ENCODE data around the gene RPS18. TPM values are rescaled to one million over a fixed set of nuclear protein-coding genes. Genes with fewer than 3 reads are reported as not detected.

The RPS18 gene
- total and polyA plus RNA-seq, 7 donors: 1,108 to 4,446 (median 1,410) TPM

- ATAC-seq (no peak), DNase-seq (no peak)
- Histone ChIP-seq H3K36me3 (ENCODE audit: insufficient read depth in 1 of 2, low read depth in 1 of 2) (peaks cover 6 to 70% of the 10 kb centered on the region in 2 donors), H3K9me3 (no peaks in the 10 kb centered on the region), H3K4me3 (peak overlapping the region; percentile 68), H3K27ac (peak overlapping the region; percentile 78), H3K4me1 (peaks cover 39% of the 10 kb centered on the region), H3K27me3 (ENCODE audit: insufficient read depth in 3 of 3, low read length in 2 of 3) (no peaks in the 10 kb centered on the region)
- TF ChIP-seq CTCF (IDR thresholded peaks at IDR 0.05): no peak
- intact Hi-C loops (cut with DNase I): loop anchor here in 1 of 2 donors (5.0 to 10.0 kb wide), 2 partner anchors 36 to 128 kb away; partner anchors contain the start of gene TAPBP
Observed at GRCh38 chr6:33276581-33276863, 4.6 kb downstream of the RPS18 start.

DNA sequence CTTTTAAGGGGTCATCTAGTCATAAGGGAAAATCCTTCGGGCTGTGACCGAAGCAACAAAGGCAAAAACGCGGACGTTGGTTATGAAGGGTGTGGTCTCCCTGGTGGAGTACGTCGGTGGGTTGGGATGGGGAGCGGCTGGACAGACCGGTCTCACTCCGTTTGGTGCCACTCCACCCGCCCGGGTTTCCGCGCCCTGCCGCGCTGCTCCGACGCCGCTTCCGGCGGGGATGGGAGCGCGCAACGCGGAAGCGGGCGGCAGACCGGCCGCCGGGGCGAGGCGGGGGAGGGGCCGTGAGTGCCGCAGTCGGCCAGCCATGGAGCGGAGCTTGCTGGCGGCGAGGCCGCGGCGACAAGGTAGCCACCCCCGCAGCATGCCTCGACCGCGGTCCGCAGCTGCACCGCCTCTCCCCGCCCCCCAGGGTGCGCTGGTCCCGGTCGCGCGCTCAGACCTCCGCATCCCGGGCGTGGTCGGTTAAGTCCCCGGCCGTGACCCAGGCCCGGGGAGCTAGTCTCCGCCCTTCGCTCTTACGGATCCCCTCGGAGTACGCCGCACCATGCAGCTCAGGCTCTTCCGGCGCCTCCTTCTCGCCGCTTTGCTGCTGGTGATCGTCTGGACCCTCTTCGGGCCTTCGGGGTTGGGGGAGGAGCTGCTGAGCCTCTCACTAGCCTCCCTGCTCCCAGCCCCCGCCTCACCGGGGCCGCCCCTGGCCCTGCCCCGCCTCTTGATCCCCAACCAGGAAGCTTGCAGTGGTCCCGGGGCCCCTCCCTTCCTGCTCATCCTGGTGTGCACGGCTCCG is 5.2 kb downstream of the RPS18 start, which contains the start of gene B3GALT4:
B3GALT4 (plus strand) TSS at position 260 of the 799 bp plus-strand sequence; CDS start at position 557, 297 bp downstream.
- Histone ChIP-seq H3K27ac (peak within 1 kb of the TSS; percentile 78), H3K4me1 (peaks cover 39% of the 10 kb centered on the region), H3K36me3 (ENCODE audit: insufficient read depth in 1 of 2, low read depth in 1 of 2) (peaks cover 6 to 76% of the 10 kb centered on the region in 2 donors), H3K9me3 (no peaks in the 10 kb centered on the region), H3K4me3 (peak within 1 kb of the TSS; percentile 68), H3K27me3 (ENCODE audit: insufficient read depth in 3 of 3, low read length in 2 of 3) (no peaks in the 10 kb centered on the region)
- 11 to 13% (median 11%) methylated on average over 62 to 80 of the region's 80 CpGs for WGBS, 3 donors
- ATAC-seq (peak; percentile 49 to 78 (median 67)), DNase-seq (peak; percentile 80 to 85)
- peak; percentile 49 for TF ChIP-seq CTCF (IDR thresholded peaks at IDR 0.05)
- intact Hi-C loops (cut with DNase I): loop anchor here in 1 of 2 donors (5.0 to 10.0 kb wide), 2 partner anchors 35 to 128 kb away; partner anchors contain the start of gene TAPBP

GRCh38 chr6:33277663-33278391 is 6.0 kb downstream of the RPS18 start:
- peak overlapping the region; percentile 78 for H3K27ac ChIP-seq
- no peaks in the 10 kb centered on the region for H3K27me3 ChIP-seq (ENCODE audit: insufficient read depth in 3 of 3, low read length in 2 of 3)
- TF ChIP-seq CTCF (IDR thresholded peaks at IDR 0.05): no peak
- peak in 3 of 4 donors; percentile 6 to 13 (median 8) for ATAC-seq
- H3K4me1 ChIP-seq: peaks cover 36% of the 10 kb centered on the region
- peak in 1 of 2 donors; percentile 55 for DNase-seq
- peak overlapping the region; percentile 68 for H3K4me3 ChIP-seq
- intact Hi-C loops (cut with DNase I): loop anchor here in 1 of 2 donors (5.0 to 10.0 kb wide), 2 partner anchors 34 to 127 kb away; partner anchors contain the start of gene TAPBP
- WGBS, 3 donors: 51 to 66% (median 60%) methylated on average over 39 of the region's 39 CpGs
- no peaks in the 10 kb centered on the region for H3K9me3 ChIP-seq
- peaks cover 6 to 83% of the 10 kb centered on the region in 2 donors for H3K36me3 ChIP-seq (ENCODE audit: insufficient read depth in 1 of 2, low read depth in 1 of 2)

DNA sequence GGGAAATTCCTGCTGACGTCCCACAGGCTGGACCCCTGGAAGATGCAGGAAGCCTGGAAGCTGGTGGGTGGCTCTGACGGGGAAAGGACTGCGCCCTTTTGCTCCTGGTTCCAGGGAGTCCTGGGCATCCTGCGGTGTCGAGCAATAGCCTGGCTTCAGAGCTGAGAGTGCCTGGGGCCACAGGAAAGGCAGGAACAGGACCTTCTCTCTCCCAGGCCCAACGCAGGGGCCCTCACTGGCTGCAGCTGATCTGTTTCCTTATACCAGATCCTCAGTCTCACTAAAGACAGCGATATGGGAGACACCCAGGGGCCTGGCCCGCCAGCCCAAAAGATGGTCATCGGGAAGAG is 6.5 kb downstream of the RPS18 start:
- H3K4me3 ChIP-seq: peak overlapping the region; percentile 68
- no peak overlapping the region for H3K27ac ChIP-seq
- ATAC-seq: no peak
- intact Hi-C loops (cut with DNase I): loop anchor here in 1 of 2 donors (5.0 to 10.0 kb wide), 2 partner anchors 34 to 126 kb away; partner anchors contain the start of gene TAPBP
- peaks cover 31% of the 10 kb centered on the region for H3K4me1 ChIP-seq
- DNase-seq: no peak
- WGBS, 3 donors: 78 to 83% (median 79%) methylated on average over 9 of the region's 9 CpGs
- H3K36me3 ChIP-seq (ENCODE audit: insufficient read depth in 1 of 2, low read depth in 1 of 2): peaks cover 6 to 84% of the 10 kb centered on the region in 2 donors
- no peak for TF ChIP-seq CTCF (IDR thresholded peaks at IDR 0.05)
- H3K27me3 ChIP-seq (ENCODE audit: insufficient read depth in 3 of 3, low read length in 2 of 3): no peaks in the 10 kb centered on the region
- no peaks in the 10 kb centered on the region for H3K9me3 ChIP-seq
